CD4-positive, alpha-beta T cell (primary cell): Measurements from ENCODE around the gene UBE2I. TPM values are rescaled to one million over a fixed set of nuclear protein-coding genes. Genes with fewer than 3 reads are reported as not detected.
"Not testable (repeated sequence)": the region's sequence is repeated elsewhere in the genome, so short reads cannot be mapped to it uniquely, and the experiment has no call there.

Experiments
- ATAC-seq: fragments of 200-7000 bp; cut with Tn5 transposase; one replicate; pipeline ENCODE4 v1.10.0; 2022; ENCODE audit warnings: mild to moderate bottlenecking; ENCODE audit not compliant: poor library complexity
- CTCF ChIA-PET: fragments of 350-600 bp; sonication (Branson Sonifier 250); formaldehyde crosslinking; loops from one replicate; lab custom pipeline; 2021; ENCODE audit warnings: antibody characterized with exemption, inconsistent platforms; lab: Charles Lee
- POLR2A ChIA-PET: fragments of 350-600 bp; sonication (Branson Sonifier 250); formaldehyde crosslinking; loops from one replicate; lab custom pipeline; 2021; ENCODE audit warnings: antibody characterized with exemption, inconsistent platforms; lab: Charles Lee
- DNase-seq, 14 experiments: peaks; one replicate each; pipeline ENCODE4 v3.0.0-alpha.2; 2013 to 2020; ENCODE audit warnings: mixed read lengths in 2 of 14
- H3K27ac ChIP-seq, 2 donors: one replicate each; pipeline versions ENCODE4 v1.5.1 to v1.7.0; 2013; ENCODE audit warnings: low read length in 2 of 2, low read depth in 1 of 2, mild to moderate bottlenecking in 1 of 2
- H3K27me3 ChIP-seq, 2 experiments: 1 replicate in 1 of 2; 2 replicates in 1 of 2; pipeline versions ENCODE4 v1.6.1 to v1.7.0; 2013; ENCODE audit warnings: low read length in 2 of 2, control low read depth in 1 of 2, mild to moderate bottlenecking in 1 of 2, moderate library complexity in 1 of 2; ENCODE audit not compliant: insufficient read depth in 2 of 2, control insufficient read depth in 1 of 2
- H3K36me3 ChIP-seq: one replicate; pipeline ENCODE4 v1.6.1; 2013; ENCODE audit warnings: low read length, control low read depth; ENCODE audit not compliant: insufficient read depth
- H3K4me1 ChIP-seq: one replicate; pipeline ENCODE4 v1.6.1; 2013; ENCODE audit warnings: low read length, control low read depth; ENCODE audit not compliant: insufficient read depth
- H3K4me3 ChIP-seq: one replicate; pipeline ENCODE4 v1.5.1; 2013; ENCODE audit warnings: mild to moderate bottlenecking, low read length, moderate library complexity
- H3K9me3 ChIP-seq, 2 experiments: 1 replicate in 1 of 2; 2 replicates in 1 of 2; pipeline versions ENCODE4 v1.6.1 to v1.7.0; 2013; ENCODE audit warnings: low read length in 2 of 2, mild to moderate bottlenecking in 2 of 2, control low read depth in 1 of 2, moderate library complexity in 1 of 2; ENCODE audit not compliant: control insufficient read depth in 1 of 2, insufficient read depth in 1 of 2
- H3K27ac Mint-ChIP-seq: one replicate; pipeline ENCODE4 v1.8.0; 2020; ENCODE audit warnings: mixed read lengths
- H3K27me3 Mint-ChIP-seq: one replicate; pipeline ENCODE4 v1.8.0; 2021; ENCODE audit warnings: mixed read lengths
- H3K36me3 Mint-ChIP-seq: one replicate; pipeline ENCODE4 v1.8.0; 2021; ENCODE audit warnings: low read depth, mixed read lengths
- H3K4me1 Mint-ChIP-seq: one replicate; pipeline ENCODE4 v1.8.0; 2021; ENCODE audit warnings: low read depth, mixed read lengths
- H3K4me3 Mint-ChIP-seq: one replicate; pipeline ENCODE4 v1.8.0; 2020; ENCODE audit warnings: mild to moderate bottlenecking, mixed read lengths
- H3K9me3 Mint-ChIP-seq: one replicate; pipeline ENCODE4 v1.8.0; 2020; ENCODE audit warnings: mixed read lengths
- CTCF ChIP-seq: fragments of 200-600 bp; IDR thresholded peaks from one replicate; pipeline ENCODE4 v1.8.0; 2022; ENCODE audit warnings: antibody characterized with exemption, mild to moderate bottlenecking
- intact Hi-C, 2 experiments: fragments of 100-400 bp; cut with DNase I in 1 of 2; cut with micrococcal nuclease in 1 of 2; formaldehyde crosslinking; loops; one replicate each; pipeline versions ENCODE4 v1.15.1 to v1.9.0; 2023 to 2025; cut with DNase I, micrococcal nuclease
- total RNA-seq, 174 experiments: library from RNA in 2 of 174; stranded (reverse) in 2 of 174; gene quantifications; one replicate each; pipeline ENCODE4 v1.2.3 and lab custom pipeline; 2021 to 2026

Gene UBE2I
- total RNA-seq, 2 experiments from 2014 or later, result 247 to 252 TPM

GRCh38 chr16:1326946-1327618 is 17.6 kb downstream of the UBE2I start:
- POLR2A ChIA-PET, result interaction anchor here (1.4 kb wide), 1 partner anchor 18 kb away, joined by 4 read pairs; the partner anchor contains the start of gene UBE2I
- ATAC-seq, result no peak

DNA sequence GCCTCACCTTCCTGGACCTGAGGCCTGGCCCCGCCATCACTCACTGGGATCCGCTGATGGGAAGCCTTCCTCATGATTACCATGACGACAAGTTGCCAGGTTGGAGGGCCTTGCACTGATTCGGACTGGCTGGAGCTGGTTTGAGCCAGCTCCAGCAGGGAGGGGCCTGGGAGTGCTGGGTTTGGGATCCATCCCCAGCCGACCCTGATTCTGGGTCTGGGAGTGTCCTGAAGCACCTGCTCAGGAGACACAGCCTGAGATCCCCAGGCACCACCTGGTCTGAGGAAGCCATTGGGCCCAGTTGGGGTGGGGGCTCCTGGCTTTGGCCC is 18.1 kb downstream of the UBE2I start:
- POLR2A ChIA-PET, result no interaction called here
- peaks cover 15 to 16% of the 10 kb centered on the region in 2 experiments for H3K27me3 ChIP-seq

More at GRCh38 chr16:1326946-1327618, 17.6 kb downstream of the UBE2I start:
- no peak for TF ChIP-seq CTCF
- H3K36me3 Mint-ChIP-seq, result peaks cover 24% of the 10 kb centered on the region
- Histone ChIP-seq H3K4me3 (no peak overlapping the region), H3K36me3 (peaks cover 32% of the 10 kb centered on the region), H3K27ac (no peak overlapping the region), H3K27me3 (peaks cover 10 to 11% of the 10 kb centered on the region in 2 experiments), H3K4me1 (peaks cover 14% of the 10 kb centered on the region), H3K9me3 (peaks cover 0 to 21% of the 10 kb centered on the region in 2 experiments)
- H3K9me3 Mint-ChIP-seq, result no peaks in the 10 kb centered on the region
- peaks cover 7% of the 10 kb centered on the region for H3K4me1 Mint-ChIP-seq
- CTCF ChIA-PET, result no interaction called here
- no peak overlapping the region for H3K4me3 Mint-ChIP-seq
- intact Hi-C loops, result no loop called here
- DNase-seq, result no peak
- no peak overlapping the region for H3K27ac Mint-ChIP-seq
- H3K27me3 Mint-ChIP-seq, result peaks cover 4% of the 10 kb centered on the region

GRCh38 chr16:1328136-1328535 is 18.7 kb downstream of the UBE2I start:
- POLR2A ChIA-PET, H3K9me3 Mint-ChIP-seq, H3K4me3 ChIP-seq, H3K27ac ChIP-seq, H3K27me3 Mint-ChIP-seq, intact Hi-C loops, H3K4me3 Mint-ChIP-seq, CTCF ChIA-PET, ATAC-seq, DNase-seq, H3K27ac Mint-ChIP-seq: not testable (repeated sequence)
- Histone ChIP-seq H3K9me3 (peaks cover 0 to 28% of the 10 kb centered on the region in 2 experiments), H3K27me3 (peaks cover 19 to 20% of the 10 kb centered on the region in 2 experiments), H3K36me3 (peaks cover 29% of the 10 kb centered on the region), H3K4me1 (peaks cover 24% of the 10 kb centered on the region)
- peaks cover 12% of the 10 kb centered on the region for H3K4me1 Mint-ChIP-seq
- peaks cover 23% of the 10 kb centered on the region for H3K36me3 Mint-ChIP-seq

More for the DNA sequence above, 18.1 kb downstream of the UBE2I start:
- H3K27me3 Mint-ChIP-seq, result peaks cover 6% of the 10 kb centered on the region
- peaks cover 9% of the 10 kb centered on the region for H3K4me1 Mint-ChIP-seq
- DNase-seq (no peak), ATAC-seq (no peak)
- Histone ChIP-seq H3K4me1 (peaks cover 19% of the 10 kb centered on the region), H3K36me3 (peaks cover 32% of the 10 kb centered on the region), H3K9me3 (peaks cover 0 to 24% of the 10 kb centered on the region in 2 experiments), H3K4me3 (no peak overlapping the region), H3K27ac (no peak overlapping the region)
- no peaks in the 10 kb centered on the region for H3K9me3 Mint-ChIP-seq
- no peak overlapping the region for H3K27ac Mint-ChIP-seq
- no peak overlapping the region for H3K4me3 Mint-ChIP-seq
- CTCF ChIA-PET, result no interaction called here
- peaks cover 24% of the 10 kb centered on the region for H3K36me3 Mint-ChIP-seq
- intact Hi-C loops, result no loop called here
- TF ChIP-seq CTCF, result no peak

DNA sequence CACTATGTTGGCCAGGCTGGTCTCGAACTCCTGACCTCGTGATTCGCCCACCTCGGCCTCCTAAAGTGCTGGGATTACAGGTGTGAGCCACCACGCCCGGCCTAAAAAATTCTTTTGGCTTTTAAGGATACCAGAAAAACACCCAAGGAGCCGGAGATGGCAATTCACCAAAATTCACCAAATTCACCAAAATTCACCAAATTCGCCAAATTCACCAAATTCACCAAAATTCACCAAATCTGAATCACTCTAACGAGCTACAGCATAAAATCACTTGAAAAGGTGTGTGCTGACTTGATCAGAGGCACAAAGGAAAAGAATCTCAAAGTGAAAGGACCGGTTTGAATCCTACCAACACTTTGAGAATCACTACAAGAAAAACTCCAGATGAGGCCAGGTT is 19.5 kb downstream of the UBE2I start:
- Histone ChIP-seq H3K36me3 (peaks cover 21% of the 10 kb centered on the region), H3K27me3 (peaks cover 20 to 24% of the 10 kb centered on the region in 2 experiments), H3K4me1 (peaks cover 29% of the 10 kb centered on the region), H3K9me3 (peaks cover 0 to 29% of the 10 kb centered on the region in 2 experiments)
- H3K4me3 ChIP-seq, H3K27ac ChIP-seq, H3K27me3 Mint-ChIP-seq, H3K27ac Mint-ChIP-seq, ATAC-seq, CTCF ChIA-PET, intact Hi-C loops, H3K9me3 Mint-ChIP-seq, H3K4me3 Mint-ChIP-seq, DNase-seq: not testable (repeated sequence)
- Mint-ChIP-seq H3K4me1 (peaks cover 12% of the 10 kb centered on the region), H3K36me3 (peaks cover 17% of the 10 kb centered on the region)
- POLR2A ChIA-PET, result interaction anchor here (2.9 kb wide), 1 partner anchor 20 kb away, joined by 7 read pairs; the partner anchor contains the start of gene UBE2I
